Measurements from ENCODE around the gene CLCN7. TPM values are rescaled to one million over a fixed set of nuclear protein-coding genes. Genes with fewer than 3 reads are reported as not detected.
"Not testable (repeated sequence)": the region's sequence is repeated elsewhere in the genome, so short reads cannot be mapped to it uniquely, and the experiment has no call there.

The CLCN7 gene
- total and polyA plus RNA-seq, 4 donors = 43.8 to 75.6 (median 58.1) TPM

DNA sequence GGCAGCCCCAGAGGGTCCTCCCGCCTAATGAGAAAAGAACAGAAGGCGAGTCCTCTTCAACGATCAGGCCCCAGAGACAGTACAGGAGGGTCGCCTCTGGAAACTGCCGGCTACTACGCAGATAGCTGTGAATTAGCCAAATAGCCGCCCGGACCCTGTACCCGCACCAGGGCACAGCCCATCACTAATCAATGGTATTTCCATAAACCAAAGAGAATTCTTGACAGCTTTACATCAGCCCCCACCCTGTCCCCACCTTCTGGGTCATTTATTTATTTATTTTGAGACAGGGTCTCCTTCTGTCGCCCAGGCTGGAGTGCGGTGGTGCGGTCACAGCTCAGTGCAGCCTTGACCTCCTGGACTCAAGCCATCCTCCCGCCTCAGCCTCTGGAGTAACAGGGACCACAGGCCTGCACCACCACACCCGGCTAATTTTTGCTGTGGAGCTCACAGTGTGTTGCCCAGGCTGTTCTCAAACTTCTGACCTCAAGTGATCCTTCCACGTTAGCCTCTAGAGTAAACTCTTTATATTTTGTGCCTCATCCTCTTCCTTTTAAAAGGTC lies 805 bp upstream of the CLCN7 start:
- peaks cover 30% of the 10 kb centered on the region for H3K4me1 ChIP-seq (ENCODE audit: control insufficient read depth, insufficient read depth, low read length)
- peaks cover 14% of the 10 kb centered on the region for H3K36me3 ChIP-seq (ENCODE audit: control insufficient read depth, insufficient read depth, low read length)
- peak overlapping the region; percentile 59 for H3K4me3 ChIP-seq (ENCODE audit: low read depth, low read length)
- peak overlapping the region; percentile 64 for H3K27ac ChIP-seq (ENCODE audit: low read depth, low read length)
- no peak for DNase-seq (ENCODE audit: low read depth in 4 of 6, low spot score in 6 of 6)
- 60% methylated on average over 14 of the region's 15 CpGs for WGBS (ENCODE audit: insufficient coverage)
- H3K9me3 ChIP-seq (ENCODE audit: control insufficient read depth, insufficient read depth, low read length) = no peaks in the 10 kb centered on the region
- no peaks in the 10 kb centered on the region for H3K27me3 ChIP-seq (ENCODE audit: control insufficient read depth, insufficient read depth, low read length)

DNA sequence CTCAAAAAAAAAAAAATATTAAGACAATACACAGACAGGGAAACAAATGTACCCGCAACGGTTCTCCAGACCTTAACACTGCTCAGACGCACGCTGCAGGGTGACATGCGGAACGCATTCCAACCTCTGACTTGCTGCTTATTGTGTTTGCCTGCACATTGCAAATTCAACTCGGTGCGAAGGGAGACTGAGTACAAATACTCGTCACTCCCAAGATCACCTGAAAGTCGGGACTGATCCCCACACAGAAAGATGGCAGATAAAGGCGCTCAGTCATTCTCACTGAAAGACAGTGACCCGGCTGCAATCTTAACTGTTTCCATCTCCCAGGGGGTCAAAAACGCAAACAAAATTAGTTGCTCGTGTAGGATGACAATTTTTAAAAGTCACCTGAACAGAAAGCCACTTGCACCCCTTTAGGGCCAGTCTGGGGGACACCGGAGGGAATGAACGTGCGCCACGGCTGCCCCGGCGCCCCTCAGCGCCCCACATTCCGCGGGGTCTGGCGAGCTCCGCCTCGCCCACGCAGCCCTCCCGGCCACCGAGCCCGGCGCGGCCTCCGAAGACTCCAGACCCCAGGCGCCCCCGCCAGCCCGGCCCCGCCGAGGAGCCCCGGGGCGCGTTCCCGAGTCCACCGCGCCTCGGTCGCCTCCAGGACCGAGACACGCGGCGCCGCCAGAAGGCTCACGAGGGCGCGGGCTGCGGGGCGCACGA lies 589 bp downstream of the CLCN7 start:
- H3K9me3 ChIP-seq (ENCODE audit: control insufficient read depth, insufficient read depth, low read length) = no peaks in the 10 kb centered on the region
- no peak overlapping the region for H3K27ac ChIP-seq (ENCODE audit: low read depth, low read length)

DNA sequence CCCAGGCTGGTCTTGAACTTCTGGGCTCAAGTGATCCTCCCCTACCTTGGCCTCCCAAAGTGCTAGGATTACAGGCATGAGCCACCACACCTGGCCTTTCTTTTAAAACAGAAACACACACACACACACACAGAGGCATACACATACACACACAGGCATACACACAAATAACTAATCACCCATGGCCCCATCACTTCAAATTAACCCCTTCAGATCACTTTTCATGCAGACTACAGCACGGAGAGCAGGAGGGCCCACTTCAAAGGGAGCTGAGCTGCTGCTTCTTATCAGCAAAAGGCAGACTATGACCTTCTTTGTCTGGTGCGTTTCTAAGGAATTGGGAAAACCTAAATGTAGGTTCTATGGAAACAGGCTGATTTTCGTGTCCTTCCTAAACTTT lies 1.9 kb downstream of the CLCN7 start:
- Histone ChIP-seq H3K4me1 (ENCODE audit: control insufficient read depth, insufficient read depth, low read length) (peaks cover 30% of the 10 kb centered on the region), H3K27ac (ENCODE audit: low read depth, low read length) (no peak overlapping the region), H3K4me3 (ENCODE audit: low read depth, low read length) (no peak overlapping the region), H3K27me3 (ENCODE audit: control insufficient read depth, insufficient read depth, low read length) (no peaks in the 10 kb centered on the region), H3K9me3 (ENCODE audit: control insufficient read depth, insufficient read depth, low read length) (no peaks in the 10 kb centered on the region), H3K36me3 (ENCODE audit: control insufficient read depth, insufficient read depth, low read length) (peaks cover 25% of the 10 kb centered on the region)
- no peak for DNase-seq (ENCODE audit: low read depth in 4 of 6, low spot score in 6 of 6)
- 37% methylated on average over 2 of the region's 3 CpGs for WGBS (ENCODE audit: insufficient coverage)

More for the DNA sequence above, 589 bp downstream of the CLCN7 start:
- DNase-seq (ENCODE audit: low read depth in 4 of 6, low spot score in 6 of 6) = no peak
- Histone ChIP-seq H3K4me1 (ENCODE audit: control insufficient read depth, insufficient read depth, low read length) (peaks cover 30% of the 10 kb centered on the region), H3K27me3 (ENCODE audit: control insufficient read depth, insufficient read depth, low read length) (no peaks in the 10 kb centered on the region), H3K4me3 (ENCODE audit: low read depth, low read length) (peak overlapping the region; percentile 49), H3K36me3 (ENCODE audit: control insufficient read depth, insufficient read depth, low read length) (peaks cover 19% of the 10 kb centered on the region)
- 9% methylated on average over 57 of the region's 57 CpGs for WGBS (ENCODE audit: insufficient coverage)

DNA sequence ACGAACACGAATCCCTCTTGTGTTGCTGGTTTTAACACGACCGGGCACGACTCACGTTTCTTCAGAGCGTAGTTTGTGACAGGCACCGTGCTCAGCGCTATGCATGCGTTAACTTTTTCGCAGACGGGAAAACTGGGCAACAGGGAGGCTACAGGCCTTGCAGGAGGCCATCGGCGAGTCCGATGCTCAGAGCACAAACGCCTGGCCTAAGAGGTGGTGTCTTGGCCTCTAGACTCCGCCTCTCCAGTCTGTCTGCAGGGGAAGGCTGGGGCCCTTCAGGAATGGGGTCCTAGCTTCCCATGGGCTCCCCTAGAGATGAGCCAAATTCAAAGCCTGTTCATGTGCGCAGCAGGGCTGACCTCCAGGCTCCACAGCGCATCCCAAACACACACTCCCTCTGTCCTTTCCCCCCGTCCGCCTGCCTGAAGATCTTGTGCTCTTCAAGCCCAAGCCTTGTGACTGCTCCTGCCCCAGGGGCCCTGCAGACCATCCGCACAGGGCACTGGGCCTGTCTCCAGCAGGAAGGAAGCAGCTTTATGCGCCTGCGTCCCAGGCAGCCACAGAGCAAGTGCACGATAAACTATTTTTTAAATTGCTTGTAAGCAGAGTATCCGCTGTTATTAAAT lies 3.1 kb downstream of the CLCN7 start:
- H3K4me1 ChIP-seq (ENCODE audit: control insufficient read depth, insufficient read depth, low read length) = peaks cover 37% of the 10 kb centered on the region
- 85% methylated on average over 22 of the region's 26 CpGs for WGBS (ENCODE audit: insufficient coverage)
- peaks cover 33% of the 10 kb centered on the region for H3K36me3 ChIP-seq (ENCODE audit: control insufficient read depth, insufficient read depth, low read length)
- H3K27ac ChIP-seq (ENCODE audit: low read depth, low read length) = no peak overlapping the region
- H3K27me3 ChIP-seq (ENCODE audit: control insufficient read depth, insufficient read depth, low read length) = no peaks in the 10 kb centered on the region
- H3K9me3 ChIP-seq (ENCODE audit: control insufficient read depth, insufficient read depth, low read length) = no peaks in the 10 kb centered on the region
- no peak for DNase-seq (ENCODE audit: low read depth in 4 of 6, low spot score in 6 of 6)
- no peak overlapping the region for H3K4me3 ChIP-seq (ENCODE audit: low read depth, low read length)

DNA sequence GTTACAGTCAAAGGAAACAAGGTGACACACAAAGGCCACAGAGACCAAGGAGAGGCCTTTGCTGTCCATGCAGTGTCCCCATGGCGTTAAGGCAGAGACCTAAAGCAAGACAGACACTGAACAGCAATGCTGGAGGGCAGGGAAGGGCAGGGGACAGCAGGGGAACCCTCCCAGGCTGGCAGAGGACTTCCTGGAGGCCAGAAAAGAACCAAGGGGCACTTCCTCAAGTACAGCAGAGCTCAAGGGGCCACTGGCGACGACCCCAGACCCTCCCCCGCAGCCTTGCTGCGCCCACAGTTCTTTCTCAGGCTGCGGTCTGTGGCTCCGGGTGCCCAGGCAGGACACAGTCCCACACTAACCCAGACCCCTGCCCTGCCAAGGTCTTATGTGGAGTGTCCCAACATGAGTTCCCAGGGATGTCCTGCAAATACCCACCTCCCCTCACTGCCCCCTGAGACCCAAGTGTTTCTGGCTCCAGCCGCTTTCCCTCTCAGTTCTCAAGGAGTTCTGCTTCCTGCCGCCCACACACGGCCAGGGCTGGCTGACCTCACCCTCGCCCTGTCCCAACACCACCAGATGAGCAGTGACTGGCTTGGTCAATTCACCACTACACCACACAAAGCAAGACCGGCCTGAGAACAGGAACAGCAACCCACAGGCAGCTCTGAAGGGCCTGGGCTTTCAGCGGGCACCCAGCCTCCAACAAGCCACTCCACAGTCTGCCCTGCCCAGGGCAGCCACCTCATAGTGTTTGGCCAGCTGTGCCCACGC lies 4.2 kb downstream of the CLCN7 start:
- Histone ChIP-seq H3K9me3 (ENCODE audit: control insufficient read depth, insufficient read depth, low read length) (no peaks in the 10 kb centered on the region), H3K4me1 (ENCODE audit: control insufficient read depth, insufficient read depth, low read length) (peaks cover 32% of the 10 kb centered on the region), H3K27ac (ENCODE audit: low read depth, low read length) (no peak overlapping the region), H3K36me3 (ENCODE audit: control insufficient read depth, insufficient read depth, low read length) (peaks cover 40% of the 10 kb centered on the region), H3K4me3 (ENCODE audit: low read depth, low read length) (no peak overlapping the region), H3K27me3 (ENCODE audit: control insufficient read depth, insufficient read depth, low read length) (no peaks in the 10 kb centered on the region)
- WGBS (ENCODE audit: insufficient coverage) = 84% methylated on average over 14 of the region's 14 CpGs
- DNase-seq (ENCODE audit: low read depth in 4 of 6, low spot score in 6 of 6) = no peak

DNA sequence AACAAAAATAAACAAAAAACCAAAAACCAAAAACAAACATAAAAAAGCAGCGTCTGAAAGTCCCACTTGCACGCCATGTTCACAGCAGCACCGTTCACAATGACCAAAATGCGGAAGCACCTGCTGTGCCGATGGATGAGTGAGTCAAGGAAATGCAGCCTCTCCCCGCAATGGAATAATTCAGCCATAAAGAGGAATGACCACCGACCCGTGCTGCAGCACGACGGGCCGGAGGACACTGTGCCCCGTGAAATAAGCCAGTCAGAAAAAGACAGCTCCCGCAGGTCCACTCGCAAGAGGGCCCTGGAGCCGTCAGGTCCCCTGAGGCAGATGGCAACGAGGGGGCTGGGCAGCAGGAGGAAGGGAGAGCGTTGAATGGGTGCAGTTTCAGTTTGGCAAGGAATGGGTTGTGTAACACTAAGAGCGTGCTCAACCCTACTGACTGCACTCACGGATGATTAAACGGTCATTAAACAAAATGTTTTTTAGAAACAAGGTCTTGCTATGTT lies 5.1 kb downstream of the CLCN7 start:
- Histone ChIP-seq H3K4me3 (ENCODE audit: low read depth, low read length) (no peak overlapping the region), H3K4me1 (ENCODE audit: control insufficient read depth, insufficient read depth, low read length) (peaks cover 28% of the 10 kb centered on the region), H3K36me3 (ENCODE audit: control insufficient read depth, insufficient read depth, low read length) (peaks cover 49% of the 10 kb centered on the region), H3K27me3 (ENCODE audit: control insufficient read depth, insufficient read depth, low read length) (no peaks in the 10 kb centered on the region), H3K27ac (ENCODE audit: low read depth, low read length) (no peak overlapping the region), H3K9me3 (ENCODE audit: control insufficient read depth, insufficient read depth, low read length) (no peaks in the 10 kb centered on the region)
- WGBS (ENCODE audit: insufficient coverage) = 78% methylated on average over 20 of the region's 20 CpGs
- no peak for DNase-seq (ENCODE audit: low read depth in 4 of 6, low spot score in 6 of 6)

DNA sequence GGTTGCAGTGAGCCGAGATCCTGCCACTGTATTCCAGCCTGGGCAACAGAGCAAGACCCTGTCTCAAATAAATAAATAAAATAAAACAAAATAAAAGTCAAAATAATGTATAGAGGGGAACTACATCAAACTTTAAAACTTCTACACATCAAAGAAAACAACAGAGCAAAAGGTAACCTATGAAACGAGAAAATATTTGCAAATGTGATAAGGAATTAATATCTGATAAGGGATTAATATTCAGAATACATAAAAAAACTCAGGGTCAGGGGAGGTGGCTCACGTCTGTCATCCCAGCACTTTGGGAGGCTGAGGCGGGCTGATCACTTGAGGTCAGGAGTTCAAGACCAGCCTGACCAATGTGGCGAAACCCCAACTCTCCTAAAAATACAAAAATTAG lies 5.7 kb downstream of the CLCN7 start:
- not testable (repeated sequence) for DNase-seq (ENCODE audit: low read depth in 4 of 6, low spot score in 6 of 6); H3K4me3 ChIP-seq (ENCODE audit: low read depth, low read length); H3K27ac ChIP-seq (ENCODE audit: low read depth, low read length); H3K9me3 ChIP-seq (ENCODE audit: control insufficient read depth, insufficient read depth, low read length); H3K27me3 ChIP-seq (ENCODE audit: control insufficient read depth, insufficient read depth, low read length)
- peaks cover 55% of the 10 kb centered on the region for H3K36me3 ChIP-seq (ENCODE audit: control insufficient read depth, insufficient read depth, low read length)
- WGBS (ENCODE audit: insufficient coverage) = 100% methylated on average over 1 of the region's 5 CpGs
- H3K4me1 ChIP-seq (ENCODE audit: control insufficient read depth, insufficient read depth, low read length) = peaks cover 26% of the 10 kb centered on the region

DNA sequence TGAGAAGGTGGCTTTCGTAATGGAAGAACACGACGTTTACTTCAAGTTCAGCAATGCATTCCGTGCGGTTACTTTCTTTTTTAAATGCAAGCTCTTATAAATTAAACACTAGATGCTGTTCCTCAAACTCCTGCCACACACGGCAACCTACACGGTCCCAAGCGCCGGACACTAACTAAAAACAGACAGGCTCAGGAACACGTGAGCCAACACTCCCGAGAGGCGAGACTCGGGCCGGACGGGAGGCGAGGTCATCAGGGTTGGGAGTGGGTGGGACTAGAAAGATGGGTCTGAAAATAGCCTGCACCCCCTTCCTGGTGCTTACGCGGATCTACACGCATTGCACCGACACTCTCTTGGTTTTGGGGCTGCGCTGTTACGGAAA lies 6.4 kb downstream of the CLCN7 start:
- Histone ChIP-seq H3K4me3 (ENCODE audit: low read depth, low read length) (no peak overlapping the region), H3K4me1 (ENCODE audit: control insufficient read depth, insufficient read depth, low read length) (peaks cover 18% of the 10 kb centered on the region), H3K36me3 (ENCODE audit: control insufficient read depth, insufficient read depth, low read length) (peaks cover 57% of the 10 kb centered on the region), H3K27ac (ENCODE audit: low read depth, low read length) (no peak overlapping the region), H3K27me3 (ENCODE audit: control insufficient read depth, insufficient read depth, low read length) (no peaks in the 10 kb centered on the region), H3K9me3 (ENCODE audit: control insufficient read depth, insufficient read depth, low read length) (no peaks in the 10 kb centered on the region)
- no peak for DNase-seq (ENCODE audit: low read depth in 4 of 6, low spot score in 6 of 6)
- WGBS (ENCODE audit: insufficient coverage) = 98% methylated on average over 12 of the region's 22 CpGs

DNA sequence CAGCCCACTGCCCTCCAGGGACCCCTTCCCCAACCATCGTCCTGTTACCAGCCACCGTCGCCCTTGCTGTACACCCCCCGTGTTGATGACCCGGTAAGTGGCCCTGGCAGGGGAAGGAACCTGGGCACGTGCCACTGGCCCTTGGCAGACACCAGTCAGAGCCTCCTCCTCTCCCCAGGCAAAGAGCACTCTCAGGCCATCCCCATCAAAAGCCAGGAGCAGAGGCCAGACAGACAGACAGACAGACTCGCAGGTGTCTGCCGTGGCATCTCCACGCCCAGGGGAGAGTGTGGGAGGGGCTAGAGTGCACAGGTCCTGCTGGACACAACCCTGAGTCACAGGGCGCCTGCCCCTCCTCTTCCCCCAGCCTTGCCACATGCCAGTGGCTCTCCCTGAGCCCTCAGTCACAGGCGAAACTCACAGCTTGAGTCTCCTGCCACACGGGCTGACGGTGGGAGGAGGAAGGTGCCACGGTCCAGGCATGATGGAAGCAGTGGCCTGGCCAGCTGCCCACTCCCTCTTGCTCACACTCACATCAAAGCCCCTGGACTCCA lies 7.8 kb downstream of the CLCN7 start:
- Histone ChIP-seq H3K36me3 (ENCODE audit: control insufficient read depth, insufficient read depth, low read length) (peaks cover 60% of the 10 kb centered on the region), H3K9me3 (ENCODE audit: control insufficient read depth, insufficient read depth, low read length) (no peaks in the 10 kb centered on the region), H3K27me3 (ENCODE audit: control insufficient read depth, insufficient read depth, low read length) (no peaks in the 10 kb centered on the region), H3K4me3 (ENCODE audit: low read depth, low read length) (no peak overlapping the region), H3K27ac (ENCODE audit: low read depth, low read length) (no peak overlapping the region), H3K4me1 (ENCODE audit: control insufficient read depth, insufficient read depth, low read length) (peaks cover 15% of the 10 kb centered on the region)
- no peak for DNase-seq (ENCODE audit: low read depth in 4 of 6, low spot score in 6 of 6)
- 83% methylated on average over 12 of the region's 14 CpGs for WGBS (ENCODE audit: insufficient coverage)

Measured in spinal cord (tissue), 10 donors.